ENCODE data around the gene MPZL3. TPM values are rescaled to one million over a fixed set of nuclear protein-coding genes. Genes with fewer than 3 reads are reported as not detected.

MPZL3 gene
- total RNA-seq, 1 experiment from 2014 or later: 8.7 TPM

DNA sequence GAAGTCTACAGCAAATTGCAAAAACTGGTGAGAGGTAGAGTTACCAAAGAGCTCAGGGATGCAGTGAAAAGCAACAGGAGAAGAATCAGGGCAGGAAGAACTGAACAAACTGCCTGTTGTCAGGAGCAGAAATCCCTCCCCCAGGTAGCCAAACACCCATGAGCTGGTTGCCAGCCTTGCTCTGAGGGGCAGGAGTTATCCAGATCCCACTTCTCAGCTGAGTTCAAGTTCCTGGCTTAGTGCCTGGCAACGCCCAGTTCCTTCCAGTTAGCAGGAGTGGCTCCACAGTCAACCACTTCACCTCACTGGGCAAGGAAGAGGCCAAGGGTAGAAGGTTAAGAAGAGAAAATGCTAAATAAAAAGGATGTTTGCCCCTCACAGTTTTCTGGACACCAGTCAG is 13.8 kb upstream of the MPZL3 start:
- Histone ChIP-seq H3K36me3 (ENCODE audit: control insufficient read depth in 1 of 2, insufficient read depth in 2 of 2, low read length in 2 of 2) (no peaks in the 10 kb centered on the region; a peak in 1 of 4 replicates), H3K79me2 (ENCODE audit: insufficient read depth, low read length) (no peaks in the 10 kb centered on the region), H3K27me3 (ENCODE audit: insufficient read depth, low read length) (no peaks in the 10 kb centered on the region), H3K27ac (ENCODE audit: low read depth, low read length) (no peak overlapping the region), H3K4me2 (ENCODE audit: low read length) (no peak overlapping the region), H3K9ac (ENCODE audit: low read length) (no peak overlapping the region), H4K20me1 (ENCODE audit: insufficient read depth) (no peaks in the 10 kb centered on the region), H3K9me3 (ENCODE audit: control insufficient read depth in 1 of 2, insufficient read depth in 1 of 2, low read depth in 1 of 2, low read length in 2 of 2) (no peaks in the 10 kb centered on the region), H3K4me3 (replicated peaks in 1 of 2; ENCODE audit: low read depth in 1 of 2, low read length in 2 of 2) (no peak overlapping the region), H3K9me2 (ENCODE audit: insufficient read depth) (no peaks in the 10 kb centered on the region), H2AFZ (ENCODE audit: low read depth, low read length, poor library complexity, severe bottlenecking) (peak overlapping the region; percentile 56), H3K4me1 (ENCODE audit: control insufficient read depth in 1 of 2, insufficient read depth in 2 of 2, low read length in 2 of 2) (peaks cover 14 to 33% of the 10 kb centered on the region in 2 experiments; a peak in 3 of 4 replicates)
- ChIA-PET CTCF (interaction anchor here (0.6 to 1.6 kb wide), 4 partner anchors 30 to 141 kb away, joined by 3 to 5 read pairs (median 4); no protein-coding TSS in a partner anchor), RAD21 (ENCODE audit: low non-redundant PET in 1 of 2, low total read pairs in 2 of 2, uncharacterized antibody in 2 of 2, unreplicated experiment in 2 of 2) (no interaction called here), POLR2A (no interaction called here)
- DNase-seq (ENCODE audit: low read depth, low spot score) (no peak), ATAC-seq (no peak)
- no TSS peak for BruUV-seq (replicated peaks)
- intact Hi-C loops (cut with micrococcal nuclease): no loop called here
- no peak for TF ChIP-seq JUND (IDR thresholded peaks at IDR 0.05)
- no peak for TF ChIP-seq EZH2phosphoT487 (IDR thresholded peaks at IDR 0.05; ENCODE audit: borderline replicate concordance)
- no peak for TF ChIP-seq ZNF274 (IDR thresholded peaks at IDR 0.05; ENCODE audit: low read depth, low read length)
- TF ChIP-seq SP1 (IDR thresholded peaks at IDR 0.05; ENCODE audit: low read depth): no peak
- no peak for TF ChIP-seq EZH2 (IDR thresholded peaks at IDR 0.05)
- TF ChIP-seq RAD21 (IDR thresholded peaks at IDR 0.05; ENCODE audit: low read depth): no peak
- no peak for TF ChIP-seq ELF1 (IDR thresholded peaks at IDR 0.05; ENCODE audit: borderline replicate concordance, low read depth)
- TF ChIP-seq TCF7L2 (IDR thresholded peaks at IDR 0.05; ENCODE audit: borderline replicate concordance, extremely low read depth, insufficient read depth, insufficient read length): no peak
- TF ChIP-seq YY1 (IDR thresholded peaks at IDR 0.05; ENCODE audit: extremely low read depth, insufficient replicate concordance, low read depth, low read length): no peak
- no peak for TF ChIP-seq EGR1 (IDR thresholded peaks at IDR 0.05; ENCODE audit: low read depth)
- no peak for TF ChIP-seq POLR2AphosphoS5 (IDR thresholded peaks at IDR 0.05; ENCODE audit: low read depth, low read length)
- TF ChIP-seq POLR2A (IDR thresholded peaks at IDR 0.05; ENCODE audit: borderline replicate concordance, extremely low read depth, insufficient read depth, insufficient read length): no peak
